MG63 (cell line): Measurements from ENCODE around the gene MAGIX. TPM values are rescaled to one million over a fixed set of nuclear protein-coding genes. Genes with fewer than 3 reads are reported as not detected.

Experiments used
- DNase-seq: peaks from one replicate; pipeline ENCODE4 v3.0.0-alpha.2; 2020
- H3K27me3 ChIP-seq: fragments of 250-450 bp; sonication (Bioruptor Pico); 2 replicates; pipeline ENCODE4 v1.5.1; 2020; ENCODE audit warnings: mild to moderate bottlenecking, moderate library complexity
- H3K36me3 ChIP-seq: fragments of 250-450 bp; sonication (Bioruptor Pico); 2 replicates; pipeline ENCODE4 v1.5.1; 2020; ENCODE audit warnings: mild to moderate bottlenecking, moderate library complexity
- H3K4me3 ChIP-seq: fragments of 250-450 bp; sonication (Bioruptor Pico); 2 replicates; pipeline ENCODE4 v1.5.1; 2020; ENCODE audit warnings: mild to moderate bottlenecking, moderate library complexity
- H3K9me3 ChIP-seq: fragments of 250-450 bp; sonication (Bioruptor Pico); 2 replicates; pipeline ENCODE4 v1.5.1; 2020; ENCODE audit warnings: mild to moderate bottlenecking, moderate library complexity
- total RNA-seq: library from RNA; depleted of rRNA; stranded (reverse); fragments of >200 nt; shearing (Covaris generic); gene quantifications from 2 replicates; pipeline ENCODE4 v1.2.3, GENCODE V29; 2014; ENCODE audit warnings: low replicate concordance

Gene MAGIX
- total RNA-seq, 1 experiment from 2014 or later: 3.2 TPM

DNA sequence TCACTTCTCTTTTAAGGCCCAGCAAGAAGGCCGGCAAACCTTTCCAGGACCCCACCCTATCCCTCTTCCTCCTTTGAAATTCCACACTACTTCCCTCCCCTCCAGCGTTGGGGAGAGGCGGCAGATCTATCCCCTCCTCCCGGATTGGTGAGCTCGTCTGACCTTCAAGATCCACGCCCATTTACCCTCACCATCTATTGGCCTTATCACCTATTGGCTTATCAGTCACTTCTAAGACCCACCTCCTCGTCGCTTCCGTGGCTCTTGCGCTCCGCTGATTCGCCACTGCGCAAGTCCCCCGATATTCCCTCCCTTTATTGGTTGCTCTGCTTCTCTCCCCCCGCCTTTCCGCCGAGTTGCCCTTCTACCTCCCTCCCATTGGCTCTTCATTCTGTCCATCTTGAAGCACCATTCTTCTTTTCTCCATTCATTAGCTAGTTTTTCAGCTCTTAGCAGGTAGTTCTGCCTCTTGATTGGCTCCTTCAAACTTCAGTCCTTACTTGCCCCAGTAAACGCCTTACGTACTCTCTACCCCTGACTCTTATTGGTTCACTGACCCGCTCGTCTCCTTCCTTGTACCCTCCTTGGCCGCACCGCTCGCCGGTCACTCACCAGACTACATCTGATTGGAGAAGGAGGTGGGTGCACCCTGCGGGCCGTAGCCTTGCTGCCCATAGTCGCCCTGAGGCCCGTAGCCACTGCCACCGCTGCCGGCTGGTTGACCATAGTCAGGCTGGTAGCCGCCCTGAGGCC lies 28.4 kb downstream of the MAGIX start:
- DNase-seq: peak; percentile 94
- H3K4me3 ChIP-seq: peak overlapping the region; percentile 76
- no peaks in the 10 kb centered on the region for H3K9me3 ChIP-seq
- no peaks in the 10 kb centered on the region for H3K27me3 ChIP-seq
- H3K36me3 ChIP-seq: no peaks in the 10 kb centered on the region

DNA sequence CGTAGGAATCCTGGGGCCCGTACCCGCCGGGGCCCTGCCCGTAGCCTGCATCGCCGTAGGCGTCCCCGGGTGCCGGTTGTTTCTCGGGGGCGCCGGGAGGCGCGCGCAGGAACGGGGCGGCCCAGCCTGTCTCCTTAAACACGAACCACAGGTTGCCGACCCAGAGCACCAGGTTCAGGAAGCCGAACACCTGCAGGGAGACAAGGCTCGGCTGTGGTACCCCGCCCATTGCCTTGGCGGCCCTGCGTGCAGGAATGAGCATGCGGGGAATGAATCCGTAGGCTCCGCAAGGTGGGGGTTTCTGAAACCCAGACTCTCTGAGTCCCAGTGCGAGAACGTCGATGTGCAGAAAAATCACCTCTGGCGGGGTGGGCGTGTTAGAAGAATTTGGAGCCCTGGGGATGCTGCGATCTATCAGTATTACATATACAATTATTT lies 29.0 kb downstream of the MAGIX start:
- no peaks in the 10 kb centered on the region for H3K27me3 ChIP-seq
- peak overlapping the region; percentile 76 for H3K4me3 ChIP-seq
- no peak for DNase-seq
- no peaks in the 10 kb centered on the region for H3K36me3 ChIP-seq
- H3K9me3 ChIP-seq: no peaks in the 10 kb centered on the region

DNA sequence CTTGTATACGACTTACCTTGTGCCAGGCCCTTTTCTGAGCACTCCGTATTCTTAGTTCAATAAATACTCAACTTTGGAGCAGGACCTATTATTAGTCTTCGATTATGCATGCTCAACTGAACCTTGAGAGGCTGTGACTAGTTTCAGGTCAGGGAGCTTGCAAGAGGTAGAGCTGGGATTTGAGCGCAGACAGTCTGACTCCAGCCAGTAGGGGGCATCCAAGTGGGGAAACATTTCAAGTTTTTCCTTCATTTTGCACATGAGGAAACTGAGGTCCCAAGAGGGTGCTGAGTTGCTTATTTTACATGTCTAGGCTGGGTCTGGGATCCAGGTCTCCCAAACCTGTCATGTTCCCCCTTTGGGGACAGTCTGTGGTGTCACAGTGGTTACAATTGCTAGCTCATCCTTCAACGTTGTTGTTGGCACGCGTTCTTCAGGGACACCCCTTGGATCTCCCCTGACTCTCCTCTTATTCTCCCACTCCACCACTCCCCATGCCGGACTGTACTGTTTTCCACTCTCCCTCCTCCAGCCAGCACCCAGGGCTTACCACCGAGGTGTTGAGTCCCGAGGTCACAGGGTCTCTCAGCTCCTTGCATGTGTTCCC lies 30.3 kb downstream of the MAGIX start:
- Histone ChIP-seq H3K4me3 (no peak overlapping the region), H3K27me3 (no peaks in the 10 kb centered on the region), H3K9me3 (no peaks in the 10 kb centered on the region), H3K36me3 (no peaks in the 10 kb centered on the region)
- no peak for DNase-seq

DNA sequence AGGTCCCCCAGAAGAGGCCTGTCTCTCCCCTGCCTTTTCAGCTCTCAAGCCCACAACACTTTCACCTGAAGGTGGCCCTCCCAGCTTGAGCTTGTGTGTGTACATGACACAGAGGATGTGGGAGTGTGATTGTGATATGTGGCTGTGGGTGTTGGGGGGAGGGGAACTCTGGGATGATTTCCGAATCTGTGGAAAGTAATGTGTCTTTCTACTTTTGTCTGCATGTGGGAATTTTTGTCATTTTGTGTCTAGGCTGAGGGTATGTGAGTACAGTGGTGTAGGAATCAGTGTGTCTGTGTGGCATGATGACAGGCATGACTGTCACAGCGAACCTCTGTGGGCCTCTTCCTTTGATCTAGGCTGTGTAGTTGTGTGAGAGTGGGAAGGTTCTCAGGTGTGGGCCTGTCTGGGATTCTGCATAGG lies 31.0 kb downstream of the MAGIX start:
- DNase-seq: no peak

DNA sequence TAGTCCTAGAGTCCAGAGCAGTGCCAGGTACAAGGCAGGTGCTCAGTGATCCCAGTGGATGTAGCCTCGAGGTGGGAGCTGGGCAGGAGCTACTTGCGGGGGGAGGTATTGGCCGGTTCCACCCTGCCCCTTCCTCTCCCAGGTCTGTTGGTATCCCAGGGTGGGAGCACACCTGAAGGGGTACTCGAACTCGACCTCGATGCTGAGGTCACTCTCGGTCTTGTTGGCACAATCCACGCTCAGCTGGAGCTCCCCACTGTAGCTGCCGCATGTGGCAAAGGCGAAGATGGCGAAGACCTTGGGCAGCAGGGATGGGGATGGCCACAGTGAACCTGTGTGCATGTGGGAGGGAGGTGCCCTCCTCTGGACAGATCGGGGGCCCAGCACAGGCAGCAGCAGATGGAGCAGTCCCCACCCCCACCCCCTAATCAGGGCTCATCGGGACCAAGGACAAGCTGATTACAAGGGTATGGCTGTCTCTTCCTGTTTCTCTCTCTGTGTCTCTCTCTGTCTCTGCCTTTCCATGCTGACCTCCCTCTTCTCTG lies 35.1 kb downstream of the MAGIX start:
- H3K36me3 ChIP-seq: no peaks in the 10 kb centered on the region
- no peak overlapping the region for H3K4me3 ChIP-seq
- DNase-seq: no peak
- H3K9me3 ChIP-seq: no peaks in the 10 kb centered on the region
- no peaks in the 10 kb centered on the region for H3K27me3 ChIP-seq

More for the DNA sequence above, 31.0 kb downstream of the MAGIX start:
- Histone ChIP-seq H3K4me3 (no peak overlapping the region), H3K27me3 (no peaks in the 10 kb centered on the region), H3K36me3 (no peaks in the 10 kb centered on the region), H3K9me3 (no peaks in the 10 kb centered on the region)

DNA sequence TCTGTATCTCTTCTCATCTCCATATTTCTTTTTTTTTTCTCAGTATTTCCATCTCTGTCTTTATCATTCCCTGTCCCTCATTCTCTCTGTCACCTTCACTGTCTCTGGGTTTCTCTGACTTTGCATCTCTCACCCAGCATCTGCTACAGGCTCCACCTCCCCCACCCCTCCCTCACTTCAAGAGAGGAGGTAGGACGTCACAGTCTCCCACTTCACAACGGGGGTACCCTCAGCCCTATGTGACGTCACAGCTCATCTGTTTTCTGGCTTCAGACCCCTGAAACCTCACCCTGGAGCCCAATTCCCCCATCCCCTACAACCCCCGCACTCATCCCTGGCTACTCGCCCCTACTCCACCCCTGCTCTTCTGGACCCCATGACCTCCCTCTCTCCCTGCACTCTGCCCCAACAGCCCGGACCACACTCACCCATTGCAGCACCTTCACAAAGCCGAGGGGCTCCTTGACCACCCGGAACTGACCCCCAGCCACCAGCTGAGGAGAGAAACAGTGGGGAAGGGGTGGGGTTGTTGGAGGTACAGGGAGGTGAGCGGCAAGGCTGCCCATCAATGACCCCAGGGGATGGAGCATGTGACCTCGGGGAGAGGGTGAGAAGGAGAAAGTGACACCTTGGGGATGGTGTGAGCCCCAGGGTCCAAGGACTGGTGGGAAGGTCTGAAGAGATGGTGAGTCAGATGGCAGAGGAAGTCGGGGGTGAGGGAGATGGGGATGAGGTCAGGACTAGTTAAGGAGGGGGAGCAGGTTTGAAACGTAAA lies 36.2 kb downstream of the MAGIX start:
- no peak for DNase-seq
- no peak overlapping the region for H3K4me3 ChIP-seq
- H3K9me3 ChIP-seq: no peaks in the 10 kb centered on the region
- no peaks in the 10 kb centered on the region for H3K27me3 ChIP-seq
- no peaks in the 10 kb centered on the region for H3K36me3 ChIP-seq

DNA sequence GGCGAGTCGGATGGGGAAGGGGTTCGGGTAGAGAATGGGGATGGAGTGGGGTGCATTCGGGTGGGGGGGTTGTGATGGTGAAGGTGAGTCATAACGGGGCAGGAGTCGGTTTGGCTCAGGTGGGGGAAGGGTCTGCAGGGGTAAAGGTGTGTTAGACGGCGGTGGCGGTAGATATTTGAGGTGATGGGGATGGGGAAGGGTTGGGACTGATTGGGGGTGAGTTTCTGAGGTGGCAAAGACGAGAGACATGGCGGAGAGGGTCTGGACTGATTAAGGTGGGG lies 36.7 kb downstream of the MAGIX start:
- H3K4me3 ChIP-seq: no peak overlapping the region
- H3K36me3 ChIP-seq: no peaks in the 10 kb centered on the region
- H3K9me3 ChIP-seq: no peaks in the 10 kb centered on the region
- no peak for DNase-seq
- H3K27me3 ChIP-seq: no peaks in the 10 kb centered on the region

DNA sequence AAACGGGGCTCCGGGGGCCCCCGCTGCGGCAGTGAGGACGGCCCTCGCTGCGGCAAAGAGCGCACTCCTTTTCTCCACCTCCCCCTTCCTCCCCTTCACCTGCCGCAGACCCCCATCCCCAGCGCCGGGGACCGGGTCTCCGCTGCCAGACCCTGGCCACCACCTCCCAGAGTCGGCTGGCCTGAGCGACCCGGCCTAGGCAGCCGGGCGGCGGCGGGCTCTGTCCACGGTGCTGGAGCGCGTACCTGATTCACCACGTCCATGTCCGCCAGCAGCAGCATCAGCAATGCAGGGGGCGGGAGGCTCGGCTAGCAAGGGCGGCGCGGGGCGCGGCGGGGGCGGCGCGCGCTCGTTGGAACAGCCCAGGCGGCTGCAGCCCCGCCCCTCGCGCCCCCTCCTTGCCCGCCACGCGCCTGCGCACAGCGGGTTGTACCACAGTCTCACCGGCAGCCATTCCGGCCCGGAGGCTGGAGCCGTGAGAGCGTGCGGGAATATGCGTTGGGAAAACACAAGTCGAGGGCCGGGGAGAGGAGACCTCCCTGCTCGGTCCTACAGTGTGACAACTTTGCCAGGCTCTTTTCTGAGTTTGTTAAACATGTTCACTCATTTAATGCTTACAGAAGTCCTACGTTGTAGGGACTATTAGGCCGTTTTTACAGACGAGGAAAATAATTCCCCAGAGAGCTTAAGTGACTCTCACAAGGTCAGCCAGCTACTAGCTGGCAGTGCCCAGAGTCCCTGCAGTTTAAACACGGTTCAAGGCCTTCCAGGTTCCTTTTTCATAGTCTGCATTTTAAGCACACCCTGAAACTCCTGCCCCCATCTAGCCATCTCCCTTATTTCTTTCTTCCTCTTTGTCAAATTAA lies 37.6 kb downstream of the MAGIX start, which contains the start of gene SYP:
Gene SYP (minus strand): TSS at position 288 of the 866 bp plus-strand sequence. CDS start 7 bp downstream, at position 281.
- Histone ChIP-seq H3K36me3 (no peaks in the 10 kb centered on the region), H3K4me3 (peak within 1 kb of the TSS; percentile 31), H3K9me3 (no peaks in the 10 kb centered on the region), H3K27me3 (no peaks in the 10 kb centered on the region)
- peak; percentile 85 for DNase-seq

DNA sequence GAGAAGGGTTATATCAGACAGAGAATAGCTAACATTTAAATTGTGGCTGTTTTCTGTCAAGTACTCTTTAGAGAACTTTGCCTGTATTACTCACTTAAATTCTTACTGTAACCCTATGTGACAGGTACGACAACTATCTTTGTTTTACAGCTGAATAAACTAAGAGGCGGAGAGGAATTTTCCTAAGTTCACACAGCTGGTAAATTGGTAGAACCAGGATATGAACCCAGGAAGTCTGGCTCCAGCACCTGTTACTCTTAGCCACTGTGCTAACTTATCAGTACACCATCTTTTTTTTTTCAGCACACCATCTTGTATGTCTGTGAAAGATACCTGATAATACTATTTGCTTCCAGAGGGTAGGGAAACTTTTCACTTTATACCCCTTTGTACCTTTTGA lies 39.5 kb downstream of the MAGIX start:
- Histone ChIP-seq H3K27me3 (no peaks in the 10 kb centered on the region), H3K36me3 (no peaks in the 10 kb centered on the region), H3K4me3 (no peak overlapping the region), H3K9me3 (no peaks in the 10 kb centered on the region)
- no peak for DNase-seq

DNA sequence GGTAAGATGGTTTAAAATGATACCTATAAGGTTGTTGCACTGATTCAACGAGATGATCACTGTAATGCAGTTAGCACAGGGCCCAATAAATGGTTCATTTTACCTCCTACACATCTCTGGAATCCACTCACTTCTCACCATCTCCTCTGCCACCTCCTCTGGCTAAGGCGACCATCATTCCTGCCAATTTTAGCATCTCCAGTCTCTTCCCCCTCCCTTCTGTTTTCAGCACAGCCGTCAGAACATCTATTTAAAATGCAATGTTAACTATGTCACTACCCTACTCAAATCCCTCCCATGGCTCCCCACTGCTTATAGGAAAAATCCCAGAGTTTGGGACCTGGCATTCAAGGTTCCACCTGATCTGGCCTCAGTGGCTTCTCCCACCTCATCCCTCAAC lies 41.0 kb downstream of the MAGIX start:
- no peaks in the 10 kb centered on the region for H3K36me3 ChIP-seq
- no peak overlapping the region for H3K4me3 ChIP-seq
- H3K9me3 ChIP-seq: no peaks in the 10 kb centered on the region
- no peaks in the 10 kb centered on the region for H3K27me3 ChIP-seq
- DNase-seq: no peak

DNA sequence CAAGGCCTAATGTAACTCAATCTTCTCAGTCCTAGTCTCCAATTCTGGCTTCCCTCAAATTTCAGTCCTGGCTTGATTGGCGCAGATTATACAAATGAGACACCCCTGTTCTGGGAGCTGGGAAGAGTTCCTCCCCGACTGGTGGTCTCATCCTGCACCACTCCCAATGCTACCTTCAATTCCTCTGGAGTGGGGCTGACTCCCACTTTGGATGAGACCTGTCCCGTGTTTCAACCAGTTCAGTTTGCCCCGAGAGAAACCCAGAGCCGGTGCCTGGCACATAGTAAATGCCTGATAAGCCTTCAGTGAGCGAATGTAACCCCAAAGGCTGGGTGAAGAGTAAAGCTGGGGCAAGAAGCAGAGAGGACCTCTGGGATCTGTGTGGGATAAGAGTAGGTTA lies 41.5 kb downstream of the MAGIX start:
- no peaks in the 10 kb centered on the region for H3K36me3 ChIP-seq
- DNase-seq: no peak
- no peak overlapping the region for H3K4me3 ChIP-seq
- H3K9me3 ChIP-seq: no peaks in the 10 kb centered on the region
- no peaks in the 10 kb centered on the region for H3K27me3 ChIP-seq

DNA sequence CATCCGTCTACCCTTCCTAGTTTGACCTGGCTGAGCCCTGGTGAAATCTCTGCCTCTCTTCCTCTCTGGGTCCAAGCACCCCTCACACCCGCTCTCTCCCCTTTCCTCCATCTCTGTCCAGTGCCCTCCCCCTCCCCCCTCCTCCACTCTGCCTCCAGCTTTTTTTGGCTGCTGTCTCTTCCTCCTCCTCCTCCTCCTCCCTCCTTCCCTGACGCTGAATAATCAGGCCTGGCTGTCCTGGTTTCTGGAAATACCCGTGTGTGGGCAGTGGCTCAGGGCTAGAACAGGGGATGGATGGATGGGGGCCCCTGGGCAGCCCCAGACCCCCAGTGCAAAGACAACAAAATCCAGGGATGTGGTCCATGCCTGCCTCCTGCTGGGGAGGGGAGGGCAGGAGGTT lies 42.2 kb downstream of the MAGIX start:
- Histone ChIP-seq H3K27me3 (no peaks in the 10 kb centered on the region), H3K9me3 (no peaks in the 10 kb centered on the region), H3K4me3 (no peak overlapping the region), H3K36me3 (no peaks in the 10 kb centered on the region)
- no peak for DNase-seq

DNA sequence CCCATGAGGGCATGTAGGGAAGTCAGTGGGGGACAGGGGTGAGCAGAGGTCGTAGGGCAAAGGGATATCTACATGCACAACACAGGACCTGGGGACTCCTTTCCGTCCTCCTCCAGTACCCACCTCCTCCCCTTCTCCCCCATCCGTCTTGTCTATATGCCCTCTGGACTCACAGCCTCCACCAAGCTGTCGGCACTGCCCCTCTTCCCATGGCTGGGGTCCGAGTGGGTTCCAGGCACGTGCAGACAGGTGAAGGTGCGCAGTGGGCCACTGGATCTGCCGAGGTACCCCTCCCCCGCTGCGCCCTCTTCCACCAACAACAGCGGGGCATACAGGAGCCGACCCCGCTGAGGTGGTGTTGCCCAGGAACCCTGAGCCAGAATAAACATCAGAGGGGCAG lies 42.9 kb downstream of the MAGIX start:
- Histone ChIP-seq H3K4me3 (no peak overlapping the region), H3K36me3 (no peaks in the 10 kb centered on the region), H3K27me3 (no peaks in the 10 kb centered on the region), H3K9me3 (no peaks in the 10 kb centered on the region)
- no peak for DNase-seq

DNA sequence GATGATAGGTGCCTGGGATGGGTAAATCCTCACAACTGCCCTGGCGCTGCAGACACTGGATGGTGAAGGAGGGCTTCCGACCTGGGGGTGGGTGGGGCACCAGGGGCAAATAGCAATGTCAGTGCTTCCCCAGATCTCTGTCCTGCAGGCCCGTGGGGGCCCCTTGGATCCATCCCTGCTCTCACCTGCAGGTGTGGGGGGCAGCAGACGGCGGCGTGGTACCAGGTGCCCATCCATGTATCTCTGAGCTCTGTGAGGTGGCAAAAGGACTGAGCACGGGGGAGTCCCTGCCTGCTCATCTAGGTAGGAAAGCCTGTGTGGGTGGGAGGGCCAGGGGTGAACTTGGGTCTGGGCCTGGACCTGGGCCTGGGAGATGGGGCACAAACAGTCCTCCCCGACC lies 44.0 kb downstream of the MAGIX start:
- H3K27me3 ChIP-seq: no peaks in the 10 kb centered on the region
- no peaks in the 10 kb centered on the region for H3K36me3 ChIP-seq
- no peak for DNase-seq
- H3K9me3 ChIP-seq: no peaks in the 10 kb centered on the region
- H3K4me3 ChIP-seq: no peak overlapping the region

DNA sequence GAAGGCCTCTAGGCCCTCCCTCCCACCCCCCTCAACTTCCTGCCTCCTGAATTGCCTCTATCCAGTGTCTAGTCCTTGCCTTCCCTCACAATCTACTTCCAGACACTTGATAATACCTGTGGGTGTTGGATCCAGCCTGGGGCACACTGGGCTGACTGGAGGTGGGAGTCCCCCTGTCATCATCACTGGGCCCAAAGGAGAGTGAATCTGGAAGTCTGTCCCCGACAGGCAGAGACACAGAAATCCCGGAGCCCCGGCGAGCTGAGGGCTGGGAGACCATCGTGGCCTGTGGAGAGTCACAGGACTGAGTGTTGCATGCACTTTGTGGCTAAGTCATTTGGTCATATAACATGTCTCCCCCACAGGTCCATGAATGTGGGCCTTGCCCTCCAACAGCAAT lies 45.8 kb downstream of the MAGIX start:
- no peaks in the 10 kb centered on the region for H3K36me3 ChIP-seq
- H3K27me3 ChIP-seq: no peaks in the 10 kb centered on the region
- H3K4me3 ChIP-seq: no peak overlapping the region
- H3K9me3 ChIP-seq: no peaks in the 10 kb centered on the region
- no peak for DNase-seq

DNA sequence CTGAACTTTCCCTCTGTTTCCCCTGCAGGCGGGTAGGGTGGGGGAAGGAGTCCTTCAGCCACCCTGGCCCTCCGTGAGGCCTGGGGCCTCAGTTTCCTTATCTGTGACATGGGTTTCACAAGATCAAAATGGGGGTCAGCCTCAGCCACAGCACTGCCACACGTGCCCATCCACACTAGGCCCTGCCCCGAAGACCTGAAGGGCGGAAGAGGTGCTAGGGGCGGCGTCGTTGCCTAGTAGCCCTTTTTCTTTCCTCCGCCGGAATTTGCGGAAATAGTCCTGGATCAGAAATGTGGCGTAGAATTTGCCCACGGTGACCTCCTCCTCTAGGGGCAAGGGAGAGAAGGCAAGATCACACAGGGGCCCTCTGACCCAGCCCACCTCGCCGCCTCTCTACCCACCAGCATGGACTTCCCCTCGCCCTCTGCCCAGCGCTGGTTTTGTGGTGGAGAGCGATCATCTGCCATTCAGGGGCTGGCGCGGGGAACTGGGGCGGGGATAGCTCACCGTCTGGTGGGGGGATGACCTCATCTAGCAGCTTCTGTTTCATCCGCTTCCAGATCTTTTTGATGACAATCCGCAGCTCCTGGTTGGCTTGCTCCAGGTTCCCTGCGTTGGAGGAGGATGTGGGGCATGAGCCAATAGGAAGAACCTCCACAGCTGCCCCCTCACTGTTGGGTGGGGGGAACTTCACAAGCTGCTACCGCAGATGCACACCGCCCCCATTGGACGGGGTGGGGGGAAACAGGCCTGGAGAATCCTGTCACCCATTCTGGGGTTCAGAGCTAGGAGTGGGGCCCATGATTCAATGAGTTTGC lies 47.1 kb downstream of the MAGIX start:
- H3K4me3 ChIP-seq: no peak overlapping the region
- H3K9me3 ChIP-seq: no peaks in the 10 kb centered on the region
- no peaks in the 10 kb centered on the region for H3K27me3 ChIP-seq
- DNase-seq: no peak
- H3K36me3 ChIP-seq: no peaks in the 10 kb centered on the region
